ENCODE data around the gene IL36G.

Gene IL36G

DNA sequence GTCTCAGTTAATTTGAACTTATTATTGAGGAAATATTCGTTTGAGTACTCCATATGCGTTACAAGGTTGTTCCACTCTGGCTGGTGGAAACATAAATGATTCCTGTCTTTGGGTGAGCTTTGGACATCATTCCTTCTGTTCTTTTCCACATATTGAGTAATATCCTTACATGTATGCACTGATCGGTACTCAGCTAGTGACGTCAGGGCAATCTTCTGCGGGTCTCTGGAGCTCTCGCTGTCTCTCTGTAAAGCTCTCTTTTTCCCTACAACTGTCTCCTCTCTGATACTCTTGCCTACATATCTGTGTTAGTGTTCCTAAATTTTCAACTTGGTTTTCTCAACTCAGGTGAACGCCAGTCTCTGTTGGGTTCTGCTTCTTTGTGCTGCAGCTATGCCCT is 23.4 kb upstream of the IL36G start:
- TF ChIP-seq CTCF (IDR thresholded peaks at IDR 0.05; ENCODE audit: control extremely low read depth, extremely low read depth, low read depth, missing control alignments) = no peak
- no peak for DNase-seq (ENCODE audit: extremely low spot score)
- CTCF ChIA-PET = interaction anchor here (0.7 to 3.3 kb wide), 7 partner anchors 12 to 228 kb away, joined by 3 to 28 read pairs (median 4); no protein-coding TSS in a partner anchor
- POLR2A ChIA-PET = no interaction called here

GRCh38 chr2:112957511-112957910 is 20.3 kb upstream of the IL36G start:
- DNase-seq (ENCODE audit: extremely low spot score) = no peak
- POLR2A ChIA-PET = no interaction called here
- CTCF ChIA-PET = interaction anchor here (1.8 to 4.9 kb wide), 2 partner anchors 10 to 13 kb away, joined by 5 to 32 read pairs; no protein-coding TSS in a partner anchor
- no peak for TF ChIP-seq CTCF (IDR thresholded peaks at IDR 0.05; ENCODE audit: control extremely low read depth, extremely low read depth, low read depth, missing control alignments)

- ChIA-PET CTCF (interaction anchor here (0.6 to 4.9 kb wide), 28 partner anchors 9 to 255 kb away, joined by 3 to 40 read pairs (median 4); partner anchors contain the start of gene IL36G), POLR2A (no interaction called here)
- peak; percentile 79 for TF ChIP-seq CTCF (IDR thresholded peaks at IDR 0.05; ENCODE audit: control extremely low read depth, extremely low read depth, low read depth, missing control alignments)
- peak; percentile 59 for DNase-seq (ENCODE audit: extremely low spot score)
Observed at GRCh38 chr2:112958428-112959108, 19.2 kb upstream of the IL36G start.

DNA sequence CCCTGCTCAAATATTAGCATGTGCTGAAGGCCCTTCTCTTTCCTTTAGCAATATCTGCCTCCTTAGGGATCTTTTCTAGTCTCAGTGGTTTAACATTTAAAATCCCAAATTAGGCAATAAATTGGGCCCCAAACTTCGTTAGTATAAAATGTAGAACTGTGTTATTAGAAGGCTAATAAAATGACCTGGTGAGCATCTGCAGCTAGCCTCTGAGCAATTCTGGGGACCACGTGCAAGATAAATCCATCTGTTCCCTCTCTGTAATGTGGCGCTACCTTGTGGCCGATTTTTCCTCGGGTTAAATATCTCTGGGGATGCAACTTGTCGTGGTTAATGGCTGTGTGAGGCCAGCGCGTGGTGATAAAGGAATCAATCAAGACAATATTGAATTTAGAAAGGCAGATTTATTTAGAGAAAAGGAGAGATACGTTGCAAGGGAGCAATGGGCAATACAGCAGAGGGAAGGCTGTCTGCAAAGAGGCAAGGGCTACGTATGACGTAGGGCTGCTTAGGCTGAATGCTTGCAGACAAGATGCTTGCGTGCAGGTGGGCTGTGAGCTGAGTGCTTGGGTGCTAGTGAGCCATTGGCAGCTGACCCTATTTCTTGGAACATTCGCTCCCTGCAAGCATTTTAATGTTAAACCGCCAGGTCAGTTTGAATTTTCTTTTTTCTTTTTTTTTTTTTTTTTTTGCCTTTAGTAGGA is 18.5 kb upstream of the IL36G start:
- TF ChIP-seq CTCF (IDR thresholded peaks at IDR 0.05; ENCODE audit: control extremely low read depth, extremely low read depth, low read depth, missing control alignments) = no peak

DNA sequence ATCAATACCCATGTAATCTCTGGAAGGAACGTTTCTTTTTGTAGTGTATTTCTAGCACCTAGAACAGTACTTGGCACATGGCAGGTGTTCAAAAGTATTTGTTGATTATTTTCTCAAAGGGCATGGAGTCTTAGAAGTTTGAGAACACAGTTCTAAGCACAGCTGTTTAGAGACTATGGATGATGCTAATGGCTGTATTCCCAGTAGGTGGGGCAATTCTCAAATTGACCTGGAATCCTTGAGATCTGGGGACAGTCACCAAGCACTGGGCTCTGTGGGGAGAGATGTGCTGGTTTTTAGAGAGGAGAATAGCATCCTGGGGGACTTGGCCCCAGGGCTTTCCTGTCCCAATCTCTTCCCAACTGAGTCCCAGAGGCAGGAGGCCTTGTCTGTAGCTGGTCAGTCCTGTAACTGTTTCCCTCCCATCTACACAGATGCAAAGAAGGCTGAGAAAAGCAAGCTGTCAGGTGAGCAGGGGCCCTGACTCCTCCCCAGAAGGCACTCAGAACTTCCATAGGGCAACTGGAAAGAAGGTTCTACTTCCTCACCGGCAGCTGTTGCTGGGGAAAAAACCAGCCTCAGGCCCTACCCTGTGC is 17.5 kb upstream of the IL36G start:
- DNase-seq (ENCODE audit: extremely low spot score) = no peak
- TF ChIP-seq CTCF (IDR thresholded peaks at IDR 0.05; ENCODE audit: control extremely low read depth, extremely low read depth, low read depth, missing control alignments) = no peak
- ChIA-PET POLR2A (no interaction called here), CTCF (interaction anchor here (0.7 to 4.9 kb wide), 13 partner anchors 7 to 234 kb away, joined by 3 to 40 read pairs (median 5); partner anchors contain the start of gene IL36G)

More for the DNA sequence above, 18.5 kb upstream of the IL36G start:
- ChIA-PET POLR2A (no interaction called here), CTCF (interaction anchor here (0.6 to 4.9 kb wide), 28 partner anchors 8 to 256 kb away, joined by 3 to 40 read pairs (median 4); partner anchors contain the start of gene IL36G)
- DNase-seq (ENCODE audit: extremely low spot score) = no peak
